Ascending aorta (tissue), 2 donors: ENCODE results near the gene MOB4. TPM values are rescaled to one million over a fixed set of nuclear protein-coding genes. Genes with fewer than 3 reads are reported as not detected.

ENCODE experiments used
- DNase-seq, 2 donors: peaks; one replicate each; pipeline ENCODE4 v3.0.0-alpha.2; 2019; ENCODE audit warnings: low spot score in 2 of 2
- H3K27ac ChIP-seq, 2 donors: fragments of 200-600 bp; sonication (generic); one replicate each; pipeline ENCODE4 v1.5.1; 2016 to 2017; ENCODE audit warnings: mild to moderate bottlenecking in 1 of 2
- H3K27me3 ChIP-seq: fragments of 200-600 bp; sonication (generic); one replicate; pipeline ENCODE4 v1.5.1; 2017
- H3K36me3 ChIP-seq, 2 donors: fragments of 200-600 bp; sonication (generic); one replicate each; pipeline ENCODE4 v1.5.1; 2016
- H3K4me1 ChIP-seq, 2 donors: fragments of 200-600 bp; sonication (generic); one replicate each; pipeline ENCODE4 v1.5.1; 2016 to 2017; ENCODE audit warnings: mild to moderate bottlenecking in 1 of 2
- H3K4me3 ChIP-seq, 2 donors: fragments of 200-600 bp; sonication (generic); one replicate each; pipeline ENCODE4 v1.5.1; 2016 to 2017; ENCODE audit warnings: mild to moderate bottlenecking in 1 of 2
- H3K9me3 ChIP-seq, 2 donors: fragments of 200-600 bp; sonication (generic); one replicate each; pipeline ENCODE4 v1.5.1; 2016
- intact Hi-C: fragments of 100-400 bp; cut with DNase I; formaldehyde crosslinking; loops from one replicate; pipeline ENCODE4 v1.15.1; 2023
- total RNA-seq: library from RNA; depleted of rRNA; stranded (reverse); fragments of >200 nt; gene quantifications from one replicate; pipeline ENCODE4 v1.1.0, GENCODE V29; 2016
- TF ChIP-seq, protein P1 (sequence below), 3 experiments: fragments of 200-600 bp in 2 of 3; fragments of 450-650 bp in 1 of 3; sonication (generic) in 2 of 3; IDR thresholded peaks; one replicate each; pipeline ENCODE4 v1.5.1; 2016 to 2019; ENCODE audit warnings: antibody characterized with exemption in 3 of 3, mild to moderate bottlenecking in 1 of 3, moderate library complexity in 1 of 3

MOB4 gene
- total RNA-seq, 1 donor from 2014 or later = 29.2 TPM

DNA sequence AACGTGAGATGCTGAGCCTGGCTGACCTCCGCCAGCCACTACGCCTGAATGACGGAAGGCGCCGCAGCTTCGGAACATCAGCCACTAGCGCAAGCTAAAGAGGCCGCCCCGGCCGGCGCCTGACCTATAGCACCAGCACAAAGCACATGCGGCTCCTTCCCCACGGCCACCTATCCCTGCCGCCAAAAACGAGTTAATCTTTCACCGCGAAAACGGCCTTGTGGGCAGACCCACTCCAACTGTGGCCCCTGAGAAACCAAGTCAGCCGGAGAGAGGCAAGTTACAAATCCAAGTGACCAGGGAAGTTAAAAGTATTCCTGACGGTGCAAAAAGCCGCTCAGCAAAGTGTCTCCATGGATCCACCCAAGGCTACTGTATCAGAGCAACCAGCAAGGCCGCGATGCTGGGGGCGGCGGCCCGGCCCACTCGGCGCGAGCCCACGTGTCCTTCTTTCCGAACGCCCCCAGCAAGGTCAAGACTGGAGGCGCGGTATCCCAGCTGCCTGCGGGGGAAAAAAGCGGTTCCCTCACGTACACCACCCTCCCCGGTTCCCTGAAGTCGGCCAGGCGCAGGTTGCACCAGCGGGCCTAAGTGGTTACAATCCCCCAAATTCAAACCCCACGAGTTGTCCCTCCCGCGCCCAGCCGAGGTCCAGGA lies 16.8 kb upstream of the MOB4 start:
- intact Hi-C loops = no loop called here
- DNase-seq = peak in 1 of 2 donors; percentile 81
- TF ChIP-seq, protein P1, sequence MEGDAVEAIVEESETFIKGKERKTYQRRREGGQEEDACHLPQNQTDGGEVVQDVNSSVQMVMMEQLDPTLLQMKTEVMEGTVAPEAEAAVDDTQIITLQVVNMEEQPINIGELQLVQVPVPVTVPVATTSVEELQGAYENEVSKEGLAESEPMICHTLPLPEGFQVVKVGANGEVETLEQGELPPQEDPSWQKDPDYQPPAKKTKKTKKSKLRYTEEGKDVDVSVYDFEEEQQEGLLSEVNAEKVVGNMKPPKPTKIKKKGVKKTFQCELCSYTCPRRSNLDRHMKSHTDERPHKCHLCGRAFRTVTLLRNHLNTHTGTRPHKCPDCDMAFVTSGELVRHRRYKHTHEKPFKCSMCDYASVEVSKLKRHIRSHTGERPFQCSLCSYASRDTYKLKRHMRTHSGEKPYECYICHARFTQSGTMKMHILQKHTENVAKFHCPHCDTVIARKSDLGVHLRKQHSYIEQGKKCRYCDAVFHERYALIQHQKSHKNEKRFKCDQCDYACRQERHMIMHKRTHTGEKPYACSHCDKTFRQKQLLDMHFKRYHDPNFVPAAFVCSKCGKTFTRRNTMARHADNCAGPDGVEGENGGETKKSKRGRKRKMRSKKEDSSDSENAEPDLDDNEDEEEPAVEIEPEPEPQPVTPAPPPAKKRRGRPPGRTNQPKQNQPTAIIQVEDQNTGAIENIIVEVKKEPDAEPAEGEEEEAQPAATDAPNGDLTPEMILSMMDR (IDR thresholded peaks at IDR 0.05) = no peak
- H3K27me3 ChIP-seq = no peaks in the 10 kb centered on the region
- H3K9me3 ChIP-seq = no peaks in the 10 kb centered on the region
- H3K4me1 ChIP-seq = peaks cover 11 to 42% of the 10 kb centered on the region in 2 donors
- H3K27ac ChIP-seq = peak overlapping the region; percentile 97 to 98
- peak overlapping the region; percentile 94 to 98 for H3K4me3 ChIP-seq
- H3K36me3 ChIP-seq = peaks cover 26 to 48% of the 10 kb centered on the region in 2 donors

DNA sequence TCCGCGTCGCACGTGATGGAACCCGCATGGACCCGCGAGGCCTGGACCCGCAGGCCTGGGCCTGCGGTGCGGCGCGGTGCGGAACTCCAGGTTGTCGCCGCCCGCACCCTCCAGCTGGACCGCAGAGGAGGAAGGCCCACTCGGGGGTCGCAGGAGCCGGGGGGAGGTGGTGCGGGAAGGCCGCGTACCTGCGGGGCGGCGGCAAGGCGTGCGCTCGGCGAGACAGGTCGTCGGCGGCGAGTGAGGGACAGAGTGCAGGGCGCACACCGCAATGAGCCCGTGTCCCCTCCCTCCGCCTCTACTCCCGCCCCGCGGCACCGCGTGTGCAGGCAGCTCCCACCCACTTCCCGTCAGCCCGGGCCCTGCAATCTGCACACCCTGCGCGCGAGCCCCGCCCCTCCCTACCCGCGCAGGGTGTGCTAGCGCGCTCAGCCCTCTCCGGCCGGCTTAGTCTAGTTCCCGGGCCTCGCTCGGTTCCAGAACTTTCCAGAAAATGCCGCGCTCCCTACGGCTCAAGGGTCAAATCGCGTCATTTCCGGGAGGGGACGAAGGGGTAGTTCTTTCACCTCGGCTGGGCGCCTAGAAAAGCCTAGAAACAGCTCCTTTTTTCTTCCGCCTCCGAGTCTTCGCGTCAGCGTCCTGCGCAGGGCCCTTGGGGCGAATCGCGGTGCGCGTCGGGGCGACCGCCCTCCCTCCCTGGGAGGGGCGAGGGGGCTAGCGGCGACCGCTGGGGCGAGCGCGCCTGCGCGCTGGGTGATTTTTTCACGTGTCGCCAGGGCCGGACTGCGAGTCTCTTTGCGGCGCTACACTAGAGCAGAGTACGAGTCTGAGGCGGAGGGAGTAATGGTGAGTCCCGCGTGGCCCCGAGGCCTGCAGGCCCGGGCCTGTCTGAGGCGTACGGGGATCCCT lies 16.0 kb upstream of the MOB4 start, which contains the start of the genes HSPD1 and HSPE1:
HSPD1 (minus strand) TSS at position 247 of the 909 bp plus-strand sequence. CDS start 992 bp downstream, outside the sequence.
HSPE1 (plus strand) TSS at position 786 of the 909 bp plus-strand sequence; CDS start at position 844, 58 bp downstream.
- no peaks in the 10 kb centered on the region for H3K9me3 ChIP-seq
- H3K36me3 ChIP-seq = peaks cover 29 to 48% of the 10 kb centered on the region in 2 donors
- no peaks in the 10 kb centered on the region for H3K27me3 ChIP-seq
- H3K4me3 ChIP-seq = peak within 1 kb of the TSS; percentile 94 to 98
- intact Hi-C loops = loop anchor here (1.0 to 5.0 kb wide), 5 partner anchors 15 to 1962 kb away; partner anchors contain the start of genes COQ10B, MARS2 and SF3B1
- peak within 1 kb of the TSS; percentile 97 to 98 for H3K27ac ChIP-seq
- TF ChIP-seq, protein P1 (IDR thresholded peaks at IDR 0.05) = peak in 1 of 3 experiments; percentile 29
- H3K4me1 ChIP-seq = peaks cover 11 to 42% of the 10 kb centered on the region in 2 donors
- peak; percentile 93 to 99 for DNase-seq

DNA sequence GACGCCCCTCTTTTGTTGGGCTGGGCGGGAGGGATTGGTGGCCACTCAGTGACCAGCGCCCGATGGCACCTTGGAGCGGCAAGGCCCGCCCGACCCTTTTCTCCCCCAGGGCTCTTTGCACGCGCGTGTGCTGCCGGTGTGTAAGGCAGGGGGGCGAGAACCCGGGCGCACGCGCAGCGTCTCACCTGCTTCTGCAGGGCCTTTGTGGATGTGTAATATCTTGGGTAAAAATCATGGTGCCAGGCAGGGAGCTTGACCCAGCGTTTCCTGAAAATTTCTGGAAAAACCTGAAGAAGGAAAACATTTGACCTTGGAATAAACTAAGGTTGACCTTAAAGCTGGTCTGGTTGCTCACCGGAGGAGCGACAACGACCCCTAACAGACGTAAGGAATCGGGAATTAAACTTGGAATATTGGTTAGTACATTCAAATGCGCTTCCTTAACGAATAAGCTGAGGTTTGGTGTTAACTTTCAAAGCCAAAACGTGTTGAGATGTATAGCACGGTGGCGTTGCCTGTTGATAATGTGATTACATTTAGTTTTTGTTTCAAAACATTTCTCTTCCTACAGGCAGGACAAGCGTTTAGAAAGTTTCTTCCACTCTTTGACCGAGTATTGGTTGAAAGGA lies 15.2 kb upstream of the MOB4 start:
- DNase-seq = no peak
- Histone ChIP-seq H3K27me3 (no peaks in the 10 kb centered on the region), H3K4me1 (peaks cover 11 to 42% of the 10 kb centered on the region in 2 donors), H3K9me3 (no peaks in the 10 kb centered on the region), H3K27ac (peak overlapping the region; percentile 97 to 98), H3K4me3 (peak overlapping the region; percentile 94 to 98), H3K36me3 (peaks cover 25 to 44% of the 10 kb centered on the region in 2 donors)
- TF ChIP-seq, protein P1 (IDR thresholded peaks at IDR 0.05) = no peak
- intact Hi-C loops = loop anchor here (1.0 to 5.0 kb wide), 5 partner anchors 15 to 1962 kb away; partner anchors contain the start of genes COQ10B, MARS2 and SF3B1

DNA sequence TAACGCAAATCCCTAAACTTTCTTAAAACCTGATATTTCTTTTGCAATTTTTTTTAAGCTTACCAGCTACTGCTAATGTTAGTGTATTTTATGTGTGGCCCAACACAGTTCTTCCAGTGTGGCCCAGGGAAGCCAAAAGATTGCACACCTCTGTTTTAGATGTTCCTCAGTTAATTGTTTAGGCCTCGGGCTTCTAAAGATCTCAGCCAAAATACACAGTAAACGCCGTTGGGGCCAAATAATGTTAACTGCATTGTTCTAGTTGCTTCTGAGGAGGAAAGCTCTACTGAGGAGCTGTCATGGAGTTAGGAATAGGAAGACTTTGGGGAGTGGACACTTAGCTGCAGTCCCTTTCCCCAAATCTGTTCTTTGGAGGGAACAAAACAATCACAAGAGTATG lies 13.7 kb upstream of the MOB4 start:
- TF ChIP-seq, protein P1 (IDR thresholded peaks at IDR 0.05) = no peak
- H3K4me1 ChIP-seq = peaks cover 11 to 29% of the 10 kb centered on the region in 2 donors
- H3K4me3 ChIP-seq = peak overlapping the region in 1 of 2 donors; percentile 94
- no peaks in the 10 kb centered on the region for H3K27me3 ChIP-seq
- intact Hi-C loops = loop anchor here (5.0 kb wide), 1 partner anchor 1960 kb away; no protein-coding TSS in a partner anchor
- H3K9me3 ChIP-seq = no peaks in the 10 kb centered on the region
- H3K36me3 ChIP-seq = peaks cover 18 to 28% of the 10 kb centered on the region in 2 donors
- no peak for DNase-seq
- H3K27ac ChIP-seq = peak overlapping the region in 1 of 2 donors; percentile 16

DNA sequence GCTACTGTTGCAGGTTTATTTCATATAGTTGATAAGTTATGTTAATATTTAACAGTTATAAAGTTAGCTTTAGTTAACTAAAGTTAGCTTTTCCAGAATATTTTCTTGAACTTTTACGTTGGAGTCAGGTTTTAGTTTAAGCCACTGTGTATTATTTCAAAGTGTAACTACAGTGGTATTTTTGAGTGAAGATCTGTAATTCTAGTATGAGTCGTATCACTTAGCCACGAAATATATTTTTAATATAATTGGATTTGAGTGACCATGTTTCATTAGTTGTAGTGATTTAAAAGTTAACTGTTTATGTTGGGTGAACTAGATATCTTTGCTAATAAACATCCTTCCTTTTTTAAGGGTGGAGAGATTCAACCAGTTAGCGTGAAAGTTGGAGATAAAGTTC lies 13.2 kb upstream of the MOB4 start:
- Histone ChIP-seq H3K4me1 (peaks cover 11 to 26% of the 10 kb centered on the region in 2 donors), H3K27ac (no peak overlapping the region), H3K9me3 (no peaks in the 10 kb centered on the region), H3K4me3 (no peak overlapping the region), H3K27me3 (no peaks in the 10 kb centered on the region), H3K36me3 (peaks cover 18 to 28% of the 10 kb centered on the region in 2 donors)
- no peak for DNase-seq
- TF ChIP-seq, protein P1 (IDR thresholded peaks at IDR 0.05) = no peak
- intact Hi-C loops = loop anchor here (5.0 kb wide), 1 partner anchor 1960 kb away; no protein-coding TSS in a partner anchor
